WTC11 (cell line): ENCODE data around the gene EMILIN1.
"Not testable (repeated sequence)": the region's sequence is repeated elsewhere in the genome, so short reads cannot be mapped to it uniquely, and the experiment has no call there.

Experiments used
- CTCF ChIP-seq: fragments of 200-600 bp; IDR thresholded peaks from 2 replicates; pipeline ENCODE4 v1.8.0; 2022; ENCODE audit warnings: antibody characterized with exemption
- HMGXB4 ChIP-seq: sonication (generic); formaldehyde crosslinking; IDR thresholded peaks from 2 replicates; pipeline ENCODE4 v1.8.1; 2023; ENCODE audit warnings: mild to moderate bottlenecking, moderate library complexity, missing genetic modification reagents

GRCh38 chr2:27075566-27075871 is 2.9 kb upstream of the EMILIN1 start:
- not testable (repeated sequence) for TF ChIP-seq CTCF; HMGXB4 (CRISPR knock-in tag)
